ENCODE measurements around the gene ARSG. TPM values are rescaled to one million over a fixed set of nuclear protein-coding genes. Genes with fewer than 3 reads are reported as not detected.
"Not testable (repeated sequence)": the region's sequence is repeated elsewhere in the genome, so short reads cannot be mapped to it uniquely, and the experiment has no call there.

The ARSG gene
- polyA plus RNA-seq, 3 donors: 4.2 to 6.8 (median 5.0) TPM

GRCh38 chr17:68320943-68321555 lies 29.8 kb downstream of the ARSG start:
- no peak for DNase-seq (ENCODE audit: extremely low read depth in 1 of 11, low read depth in 9 of 11, low spot score in 4 of 11)

GRCh38 chr17:68321556-68321954 lies 30.3 kb downstream of the ARSG start:
- no peak for DNase-seq (ENCODE audit: extremely low read depth in 1 of 11, low read depth in 9 of 11, low spot score in 4 of 11)

DNA sequence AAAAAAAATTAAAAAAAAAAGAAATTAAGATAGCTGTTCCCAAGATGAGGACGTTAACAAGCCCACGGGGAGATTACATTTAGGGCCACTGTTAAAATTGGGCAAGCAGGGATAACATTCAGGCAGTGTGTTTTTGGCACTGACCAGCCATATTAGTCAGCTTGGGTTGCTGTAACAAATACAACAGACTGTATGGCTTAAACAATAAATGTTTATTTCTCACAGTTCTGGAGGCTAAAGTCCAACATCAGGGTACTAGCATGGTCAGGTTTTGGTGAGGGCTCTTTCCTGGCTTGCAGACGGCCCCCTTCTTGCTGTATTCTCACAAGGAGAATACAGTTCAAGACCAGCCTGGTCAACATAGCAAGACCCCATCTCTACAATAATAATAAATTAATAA lies 31.3 kb downstream of the ARSG start:
- DNase-seq (ENCODE audit: extremely low read depth in 1 of 11, low read depth in 9 of 11, low spot score in 4 of 11): no peak

DNA sequence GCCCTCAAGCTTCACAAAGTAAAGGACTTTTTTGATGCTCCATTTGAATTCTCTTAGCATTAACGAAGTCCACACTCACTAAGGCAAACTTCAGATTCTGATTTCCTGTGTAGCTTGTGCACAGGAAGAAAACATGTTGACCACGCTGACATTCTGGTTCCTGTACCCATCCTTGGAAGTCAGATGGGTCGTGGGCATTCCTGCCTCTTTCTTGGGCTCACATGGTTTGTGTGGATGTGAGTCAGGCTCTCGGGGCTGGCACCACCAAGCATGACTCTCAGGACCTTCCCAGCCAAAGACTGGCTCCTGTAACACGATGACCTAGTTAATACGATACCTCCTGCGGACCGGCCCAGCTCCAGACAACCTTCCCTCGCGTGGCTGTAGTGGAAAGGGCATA lies 32.8 kb downstream of the ARSG start:
- DNase-seq (ENCODE audit: extremely low read depth in 1 of 11, low read depth in 9 of 11, low spot score in 4 of 11): no peak

DNA sequence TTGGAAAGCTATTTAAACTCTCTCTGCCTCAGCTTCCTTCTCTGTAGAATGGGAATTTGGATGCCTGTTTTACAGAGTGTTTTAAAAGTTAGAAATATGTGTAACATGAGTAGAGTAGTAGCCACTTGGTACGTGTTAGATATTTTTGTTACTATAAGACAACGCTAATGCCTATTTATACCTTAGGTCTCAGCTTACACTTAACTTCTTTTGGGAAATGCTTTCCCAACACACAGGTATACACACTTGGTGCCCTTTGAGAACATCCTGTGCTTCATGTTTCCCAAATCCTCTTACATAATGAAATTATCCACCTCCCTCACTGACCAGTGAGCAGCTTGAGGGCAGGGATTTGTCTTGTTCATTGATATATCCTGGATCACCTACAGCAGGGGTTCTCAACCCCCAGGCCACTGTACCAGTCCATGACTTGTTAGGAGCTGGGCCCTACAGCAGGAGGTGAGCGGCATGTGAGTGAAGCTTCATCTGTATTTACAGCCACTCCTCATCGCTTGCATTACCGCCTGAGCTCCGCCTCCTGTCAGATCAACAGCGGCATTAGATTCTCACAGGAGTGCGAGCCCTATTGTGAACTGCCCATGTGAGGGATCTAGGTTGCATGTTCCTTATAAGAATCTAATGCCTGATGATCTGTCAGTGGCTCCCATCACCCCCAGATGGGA lies 33.5 kb downstream of the ARSG start:
- DNase-seq (ENCODE audit: extremely low read depth in 1 of 11, low read depth in 9 of 11, low spot score in 4 of 11): no peak

DNA sequence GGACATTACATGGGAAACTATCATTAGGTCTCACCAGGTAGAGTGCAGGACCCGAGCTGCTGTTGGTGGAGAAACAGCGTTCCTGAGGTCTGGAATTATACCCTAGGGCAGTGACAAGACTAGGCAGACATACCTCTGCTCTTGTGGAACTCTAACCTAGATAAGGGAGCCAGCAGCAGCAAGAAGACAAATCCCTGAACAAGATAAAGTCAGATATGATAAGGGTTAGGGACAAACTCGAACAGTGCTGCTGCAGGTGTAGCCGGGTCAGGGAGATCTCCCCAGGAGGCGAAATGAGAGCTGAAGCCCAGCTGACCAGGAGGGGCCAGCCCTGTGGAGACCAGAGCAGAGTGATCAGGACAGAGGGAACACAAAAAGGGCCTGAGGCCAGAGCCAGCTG lies 34.7 kb downstream of the ARSG start:
- no peak for DNase-seq (ENCODE audit: extremely low read depth in 1 of 11, low read depth in 9 of 11, low spot score in 4 of 11)

DNA sequence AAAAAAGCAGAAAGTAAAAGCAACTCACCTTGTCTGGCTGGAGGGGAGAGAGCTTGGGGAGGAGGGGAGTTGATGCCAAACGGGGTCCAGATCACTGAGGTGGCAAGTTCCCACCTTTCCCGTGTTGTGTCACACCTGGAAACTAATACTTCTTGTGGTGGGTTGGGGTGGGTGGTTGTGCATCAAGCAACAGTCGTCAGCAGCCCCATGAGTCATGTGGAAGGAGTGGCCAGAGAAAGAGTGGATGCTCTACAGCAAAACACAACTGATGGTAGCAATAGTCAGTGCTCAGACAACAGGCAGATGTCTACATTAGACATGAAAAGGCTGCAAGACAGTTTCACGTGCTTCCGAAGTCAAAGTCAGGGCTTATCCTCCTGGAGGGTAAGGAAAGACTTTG lies 35.4 kb downstream of the ARSG start:
- no peak for DNase-seq (ENCODE audit: extremely low read depth in 1 of 11, low read depth in 9 of 11, low spot score in 4 of 11)

- DNase-seq (ENCODE audit: extremely low read depth in 1 of 11, low read depth in 9 of 11, low spot score in 4 of 11): no peak
Measured at GRCh38 chr17:68327823-68328557, 36.7 kb downstream of the ARSG start.

GRCh38 chr17:68328676-68329075 lies 37.4 kb downstream of the ARSG start:
- DNase-seq (ENCODE audit: extremely low read depth in 1 of 11, low read depth in 9 of 11, low spot score in 4 of 11): no peak

- DNase-seq (ENCODE audit: extremely low read depth in 1 of 11, low read depth in 9 of 11, low spot score in 4 of 11): no peak
Measured at GRCh38 chr17:68329331-68329730, 38.0 kb downstream of the ARSG start.

DNA sequence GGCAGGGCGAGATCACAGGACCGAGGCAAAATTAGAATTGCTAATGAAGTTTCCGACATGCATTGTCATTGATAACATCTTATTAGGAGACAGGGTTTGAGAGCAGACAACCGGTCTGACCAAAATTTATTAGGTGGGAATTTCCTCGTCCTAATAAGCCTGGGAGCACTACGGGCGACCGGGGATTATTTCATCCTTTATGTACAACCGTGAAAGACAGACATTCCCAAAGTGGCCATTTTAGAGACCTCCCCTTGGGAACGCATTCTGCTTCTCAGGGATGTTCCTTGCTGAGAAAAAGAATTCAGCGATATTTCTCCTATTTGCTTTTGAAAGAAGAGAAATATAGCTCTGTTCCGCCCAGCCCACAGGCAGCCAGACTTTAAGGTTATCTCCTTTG lies 40.6 kb downstream of the ARSG start:
- not testable (repeated sequence) for DNase-seq (ENCODE audit: extremely low read depth in 1 of 11, low read depth in 9 of 11, low spot score in 4 of 11)

GRCh38 chr17:68334393-68334792 lies 43.1 kb downstream of the ARSG start:
- DNase-seq (ENCODE audit: extremely low read depth in 1 of 11, low read depth in 9 of 11, low spot score in 4 of 11): no peak

GRCh38 chr17:68341482-68341881 lies 50.2 kb downstream of the ARSG start:
- DNase-seq (ENCODE audit: extremely low read depth in 1 of 11, low read depth in 9 of 11, low spot score in 4 of 11): no peak

- DNase-seq (ENCODE audit: extremely low read depth in 1 of 11, low read depth in 9 of 11, low spot score in 4 of 11): no peak
Measured at GRCh38 chr17:68343976-68344375, 52.7 kb downstream of the ARSG start.

GRCh38 chr17:68344701-68345136 lies 53.4 kb downstream of the ARSG start:
- DNase-seq (ENCODE audit: extremely low read depth in 1 of 11, low read depth in 9 of 11, low spot score in 4 of 11): no peak

GRCh38 chr17:68346448-68346847 lies 55.2 kb downstream of the ARSG start:
- no peak for DNase-seq (ENCODE audit: extremely low read depth in 1 of 11, low read depth in 9 of 11, low spot score in 4 of 11)

GRCh38 chr17:68347380-68347779 lies 56.1 kb downstream of the ARSG start:
- no peak for DNase-seq (ENCODE audit: extremely low read depth in 1 of 11, low read depth in 9 of 11, low spot score in 4 of 11)

- no peak for DNase-seq (ENCODE audit: extremely low read depth in 1 of 11, low read depth in 9 of 11, low spot score in 4 of 11)
Measured at GRCh38 chr17:68349157-68349556, 57.9 kb downstream of the ARSG start.

DNA sequence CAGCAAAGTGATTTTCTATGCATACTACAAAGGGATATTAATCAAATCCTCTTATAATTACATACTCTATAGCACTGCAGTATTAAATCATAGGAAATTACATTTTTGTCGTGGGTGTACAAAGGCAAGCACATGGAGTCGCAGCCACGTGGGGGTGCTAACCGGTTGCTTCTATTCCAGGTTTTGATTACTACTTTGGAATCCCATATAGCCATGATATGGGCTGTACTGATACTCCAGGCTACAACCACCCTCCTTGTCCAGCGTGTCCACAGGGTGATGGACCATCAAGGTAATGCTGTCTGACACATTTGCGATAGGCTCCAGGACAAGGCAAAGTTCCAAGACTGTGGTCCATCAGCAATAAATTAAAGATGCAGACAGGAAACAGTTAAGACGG lies 60.1 kb downstream of the ARSG start:
- no peak for DNase-seq (ENCODE audit: extremely low read depth in 1 of 11, low read depth in 9 of 11, low spot score in 4 of 11)

GRCh38 chr17:68352041-68352440 lies 60.7 kb downstream of the ARSG start:
- no peak for DNase-seq (ENCODE audit: extremely low read depth in 1 of 11, low read depth in 9 of 11, low spot score in 4 of 11)
